H1 (cell line): ENCODE results near the gene PPOX.

Experiments used
- CTCF ChIP-seq, 3 experiments: IDR thresholded peaks; 1 replicate in 2 of 3; 2 replicates in 1 of 3; pipeline versions ENCODE4 v1.5.1 to v1.6.1; 2011; ENCODE audit warnings: low read length in 3 of 3, mild to moderate bottlenecking in 3 of 3, inconsistent platforms in 2 of 3, low read depth in 1 of 3, moderate library complexity in 1 of 3; ENCODE audit not compliant: insufficient read depth in 1 of 3; ENCODE audit errors: control extremely low read depth in 1 of 3
- EP300 ChIP-seq, 2 experiments: IDR thresholded peaks; 1 replicate in 1 of 2; 2 replicates in 1 of 2; pipeline ENCODE4 v1.6.1; 2011 to 2012; ENCODE audit warnings: low read depth in 2 of 2, low read length in 2 of 2, mild to moderate bottlenecking in 2 of 2, borderline replicate concordance in 1 of 2, inconsistent platforms in 1 of 2, moderate library complexity in 1 of 2
- EZH2 ChIP-seq: fragments of 200-600 bp; sonication (generic); IDR thresholded peaks from 2 replicates; pipeline ENCODE4 v1.7.1; 2012; ENCODE audit warnings: low read depth, mild to moderate bottlenecking, moderate library complexity, low read length, inconsistent platforms; ENCODE audit not compliant: severe bottlenecking
- GTF2F1 ChIP-seq: IDR thresholded peaks from 2 replicates; pipeline ENCODE4 v1.6.1; 2012; ENCODE audit warnings: low read depth, low read length, improper control_type of control experiment, borderline replicate concordance
- MAFK ChIP-seq: IDR thresholded peaks from 2 replicates; pipeline ENCODE4 v1.6.1; 2012; ENCODE audit warnings: low read depth, mild to moderate bottlenecking, improper control_type of control experiment, low read length
- POLR2AphosphoS5 ChIP-seq: IDR thresholded peaks from 2 replicates; pipeline ENCODE4 v1.6.1; 2011; ENCODE audit warnings: low read depth, low read length

- no peak for TF ChIP-seq EZH2
- no peak for TF ChIP-seq CTCF (IDR thresholded peaks at IDR 0.05; ENCODE audit: control extremely low read depth in 1 of 3, insufficient read depth in 1 of 3, low read depth in 1 of 3, low read length in 3 of 3)
- no peak for TF ChIP-seq MAFK
- no peak for TF ChIP-seq EP300 (IDR thresholded peaks at IDR 0.05; ENCODE audit: borderline replicate concordance in 1 of 2, low read depth in 2 of 2, low read length in 2 of 2)
- no peak for TF ChIP-seq GTF2F1
- TF ChIP-seq POLR2AphosphoS5 = no peak
These were observed 40.4 kb downstream of the PPOX start for GRCh38 chr1:161206411-161207140.
